H9 (cell line): ENCODE results near the gene FAM114A1. TPM values are rescaled to one million over a fixed set of nuclear protein-coding genes. Genes with fewer than 3 reads are reported as not detected.

Experiments used
- DNase-seq: peaks from one replicate; pipeline ENCODE4 v3.0.0-alpha.2; 2017
- H2AFZ ChIP-seq: one replicate; pipeline ENCODE4 v1.6.1; 2013; ENCODE audit warnings: mild to moderate bottlenecking, low read length, control low read depth, moderate library complexity
- H2AK5ac ChIP-seq: 2 replicates; pipeline ENCODE4 v1.6.1; 2013; ENCODE audit warnings: low read length, control low read depth, mixed read lengths; ENCODE audit not compliant: insufficient read length
- H2BK120ac ChIP-seq: one replicate; pipeline ENCODE4 v1.6.1; 2013; ENCODE audit warnings: low read depth, mild to moderate bottlenecking, low read length, control low read depth, inconsistent platforms; ENCODE audit not compliant: poor library complexity, severe bottlenecking
- H2BK12ac ChIP-seq: 2 replicates; pipeline ENCODE4 v1.6.1; 2013; ENCODE audit warnings: low read length, control low read depth, mixed read lengths, low read depth; ENCODE audit not compliant: insufficient read length
- H2BK15ac ChIP-seq: 2 replicates; pipeline ENCODE4 v1.6.1; 2013; ENCODE audit warnings: low read depth, low read length, control low read depth
- H2BK20ac ChIP-seq: one replicate; pipeline ENCODE4 v1.6.1; 2013; ENCODE audit warnings: low read depth, mild to moderate bottlenecking, low read length, control low read depth, inconsistent platforms; ENCODE audit not compliant: poor library complexity, severe bottlenecking
- H2BK5ac ChIP-seq: 2 replicates; pipeline ENCODE4 v1.6.1; 2013; ENCODE audit warnings: low read length, control low read depth, mixed read lengths; ENCODE audit not compliant: insufficient read length
- H3K14ac ChIP-seq: 2 replicates; pipeline ENCODE4 v1.6.1; 2013; ENCODE audit warnings: low read length, control low read depth; ENCODE audit not compliant: insufficient read depth
- H3K18ac ChIP-seq: 2 replicates; pipeline ENCODE4 v1.6.1; 2013; ENCODE audit warnings: low read depth, mild to moderate bottlenecking, mixed read lengths, low read length, control low read depth; ENCODE audit not compliant: insufficient read length
- H3K23ac ChIP-seq: 2 replicates; pipeline ENCODE4 v1.6.1; 2013; ENCODE audit warnings: low read length, control low read depth, mixed read lengths, low read depth; ENCODE audit not compliant: insufficient read length
- H3K23me2 ChIP-seq: 2 replicates; pipeline ENCODE4 v1.6.1; 2013; ENCODE audit warnings: low read depth, mild to moderate bottlenecking, mixed read lengths, low read length, control low read depth; ENCODE audit not compliant: insufficient read length, poor library complexity, severe bottlenecking
- H3K27ac ChIP-seq: 2 replicates; pipeline ENCODE4 v1.5.1; 2013; ENCODE audit warnings: low read length, control low read depth, mixed read lengths, low read depth; ENCODE audit not compliant: insufficient read length
- H3K27me3 ChIP-seq: 2 replicates; pipeline ENCODE4 v1.6.1; 2013; ENCODE audit warnings: low read length, control low read depth, inconsistent platforms; ENCODE audit not compliant: insufficient read depth
- H3K4ac ChIP-seq: 2 replicates; pipeline ENCODE4 v1.6.1; 2013; ENCODE audit warnings: low read depth, mild to moderate bottlenecking, control low read depth, inconsistent platforms, low read length, moderate library complexity
- H3K4me1 ChIP-seq: 2 replicates; pipeline ENCODE4 v1.6.1; 2013; ENCODE audit warnings: low read length, control low read depth, inconsistent platforms; ENCODE audit not compliant: insufficient read depth
- H3K4me2 ChIP-seq: 2 replicates; pipeline ENCODE4 v1.6.1; 2013; ENCODE audit warnings: low read length, control low read depth, mixed read lengths; ENCODE audit not compliant: insufficient read length, insufficient read depth
- H3K56ac ChIP-seq: 2 replicates; pipeline ENCODE4 v1.6.1; 2013; ENCODE audit warnings: low read depth, mild to moderate bottlenecking, mixed read lengths, low read length, control low read depth; ENCODE audit not compliant: insufficient read length
- H3K79me1 ChIP-seq: 2 replicates; pipeline ENCODE4 v1.6.1; 2013; ENCODE audit warnings: low read depth, mild to moderate bottlenecking, moderate library complexity, low read length, control low read depth, inconsistent platforms; ENCODE audit not compliant: insufficient read depth, poor library complexity, severe bottlenecking
- H3K79me2 ChIP-seq: 2 replicates; pipeline ENCODE4 v1.6.1; 2013; ENCODE audit warnings: low read length, control low read depth, inconsistent platforms; ENCODE audit not compliant: insufficient read depth
- H3K9ac ChIP-seq: 2 replicates; pipeline ENCODE4 v1.6.1; 2013; ENCODE audit warnings: low read length, control low read depth, mixed read lengths; ENCODE audit not compliant: insufficient read length; ENCODE audit errors: extremely low read depth
- H3K9me3 ChIP-seq: one replicate; pipeline ENCODE4 v1.6.1; 2013; ENCODE audit warnings: low read depth, low read length, inconsistent platforms; ENCODE audit not compliant: control insufficient read depth
- H3T11ph ChIP-seq: one replicate; pipeline ENCODE4 v1.6.1; 2013; ENCODE audit warnings: mild to moderate bottlenecking, low read length, control low read depth, inconsistent platforms
- H4K20me1 ChIP-seq: one replicate; pipeline ENCODE4 v1.6.1; 2013; ENCODE audit not compliant: control insufficient read depth, insufficient read length, insufficient read depth
- H4K5ac ChIP-seq: 2 replicates; pipeline ENCODE4 v1.6.1; 2013; ENCODE audit warnings: low read depth, mild to moderate bottlenecking, mixed read lengths, low read length, control low read depth; ENCODE audit not compliant: insufficient read length
- H4K8ac ChIP-seq: replicated peaks from 2 replicates; pipeline ENCODE4 v1.6.1; 2013; ENCODE audit warnings: low read length, control low read depth, mixed read lengths, low read depth; ENCODE audit not compliant: insufficient read length
- H4K91ac ChIP-seq: 2 replicates; pipeline ENCODE4 v1.6.1; 2013; ENCODE audit warnings: low read depth, mild to moderate bottlenecking, moderate library complexity, mixed read lengths, low read length, control low read depth; ENCODE audit not compliant: insufficient read length
- H3K27ac Mint-ChIP-seq, 3 experiments: 2 replicates in 2 of 3; 3 replicates in 1 of 3; pipeline ENCODE4 v1.8.0; 2020 to 2021; ENCODE audit warnings: mixed read lengths in 3 of 3, mild to moderate bottlenecking in 1 of 3, moderate library complexity in 1 of 3
- H3K27me3 Mint-ChIP-seq: 2 replicates; pipeline ENCODE4 v1.8.0; 2021; ENCODE audit warnings: low read depth, mild to moderate bottlenecking, moderate library complexity, mixed read lengths
- H3K36me3 Mint-ChIP-seq, 3 experiments: 2 replicates in 2 of 3; 3 replicates in 1 of 3; pipeline ENCODE4 v1.8.0; 2020 to 2021; ENCODE audit warnings: low read depth in 3 of 3, mixed read lengths in 3 of 3; ENCODE audit not compliant: insufficient read depth in 1 of 3
- H3K4me1 Mint-ChIP-seq, 2 experiments: 2 replicates each; pipeline ENCODE4 v1.8.0; 2020; ENCODE audit warnings: mixed read lengths in 2 of 2
- H3K4me3 Mint-ChIP-seq, 2 experiments: 2 replicates in 1 of 2; 3 replicates in 1 of 2; pipeline ENCODE4 v1.8.0; 2020 to 2021; ENCODE audit warnings: mild to moderate bottlenecking in 2 of 2, mixed read lengths in 2 of 2, moderate library complexity in 1 of 2
- H3K9me3 Mint-ChIP-seq, 2 experiments: 2 replicates in 1 of 2; 3 replicates in 1 of 2; pipeline ENCODE4 v1.8.0; 2020; ENCODE audit warnings: mild to moderate bottlenecking in 2 of 2, mixed read lengths in 2 of 2, moderate library complexity in 1 of 2
- WGBS: extraction: QIAGEN DNeasy Blood & Tissue Kit; methylation state at CpG from one replicate; pipeline ENCODE4 v1.1.7; 2013; ENCODE audit warnings: missing lambda C conversion rate, low lambda C conversion rate, mixed read lengths; ENCODE audit not compliant: insufficient read length; ENCODE audit errors: extremely low coverage; 5-methylcytosine and 5-hydroxymethylcytosine counted together
- total RNA-seq: library from RNA; stranded (reverse); gene quantifications from 2 replicates; pipeline ENCODE4 v1.2.1, GENCODE V29; 2021
- TF ChIP-seq, protein P1 (sequence below): fragments of 200-600 bp; sonication (generic); conservative IDR thresholded peaks from 3 replicates; pipeline ENCODE4 v1.8.0; 2021; ENCODE audit warnings: antibody characterized with exemption, mild to moderate bottlenecking

FAM114A1 gene
- total RNA-seq, 1 experiment from 2014 or later = 9.9 TPM

DNA sequence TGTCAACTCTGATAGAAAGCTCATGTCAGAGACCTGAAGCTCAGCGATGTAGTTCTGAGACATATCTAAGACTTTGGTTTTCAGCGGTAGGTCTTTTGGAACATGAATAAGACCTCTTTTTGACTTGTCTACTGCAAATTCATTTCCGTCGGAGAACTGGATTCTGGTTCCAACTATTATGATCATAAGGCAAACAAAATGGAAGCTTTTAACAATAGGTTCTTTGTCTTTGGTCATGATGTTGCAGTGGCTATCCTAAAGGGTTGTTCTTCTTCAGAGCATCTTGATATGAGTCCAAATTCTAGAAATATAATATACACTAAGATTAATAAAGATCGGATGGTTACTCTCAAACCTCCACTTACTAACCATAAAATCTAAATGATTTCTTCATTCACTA is 38.4 kb upstream of the FAM114A1 start:
- no peak overlapping the region for H3K23ac ChIP-seq
- H3K9me3 ChIP-seq = no peaks in the 10 kb centered on the region
- H2BK15ac ChIP-seq = no peak overlapping the region
- no peak overlapping the region for H3K4me3 Mint-ChIP-seq
- H3K4ac ChIP-seq = no peak overlapping the region
- no peak overlapping the region for H3K14ac ChIP-seq
- no CpG with 5 or more reads among the region's 5 CpGs for WGBS
- H3K9ac ChIP-seq = no peak overlapping the region
- no peak overlapping the region for H3K56ac ChIP-seq
- no peak overlapping the region for H4K8ac ChIP-seq
- H4K5ac ChIP-seq = no peak overlapping the region
- no peak overlapping the region for H3K27ac ChIP-seq
- H2BK5ac ChIP-seq = no peak overlapping the region
- H3K36me3 Mint-ChIP-seq = no peaks in the 10 kb centered on the region; a peak in 2 of 7 replicates
- H3K79me1 ChIP-seq = no peaks in the 10 kb centered on the region
- no peaks in the 10 kb centered on the region for H3K27me3 Mint-ChIP-seq
- H3K4me1 Mint-ChIP-seq = no peaks in the 10 kb centered on the region
- no peak overlapping the region for H3K27ac Mint-ChIP-seq
- no peak overlapping the region for H4K91ac ChIP-seq
- H3T11ph ChIP-seq = no peak overlapping the region
- no peaks in the 10 kb centered on the region for H3K27me3 ChIP-seq
- TF ChIP-seq, protein P1, sequence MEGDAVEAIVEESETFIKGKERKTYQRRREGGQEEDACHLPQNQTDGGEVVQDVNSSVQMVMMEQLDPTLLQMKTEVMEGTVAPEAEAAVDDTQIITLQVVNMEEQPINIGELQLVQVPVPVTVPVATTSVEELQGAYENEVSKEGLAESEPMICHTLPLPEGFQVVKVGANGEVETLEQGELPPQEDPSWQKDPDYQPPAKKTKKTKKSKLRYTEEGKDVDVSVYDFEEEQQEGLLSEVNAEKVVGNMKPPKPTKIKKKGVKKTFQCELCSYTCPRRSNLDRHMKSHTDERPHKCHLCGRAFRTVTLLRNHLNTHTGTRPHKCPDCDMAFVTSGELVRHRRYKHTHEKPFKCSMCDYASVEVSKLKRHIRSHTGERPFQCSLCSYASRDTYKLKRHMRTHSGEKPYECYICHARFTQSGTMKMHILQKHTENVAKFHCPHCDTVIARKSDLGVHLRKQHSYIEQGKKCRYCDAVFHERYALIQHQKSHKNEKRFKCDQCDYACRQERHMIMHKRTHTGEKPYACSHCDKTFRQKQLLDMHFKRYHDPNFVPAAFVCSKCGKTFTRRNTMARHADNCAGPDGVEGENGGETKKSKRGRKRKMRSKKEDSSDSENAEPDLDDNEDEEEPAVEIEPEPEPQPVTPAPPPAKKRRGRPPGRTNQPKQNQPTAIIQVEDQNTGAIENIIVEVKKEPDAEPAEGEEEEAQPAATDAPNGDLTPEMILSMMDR = no peak
- no peak overlapping the region for H3K18ac ChIP-seq
- no peaks in the 10 kb centered on the region for H3K4me1 ChIP-seq
- H2BK12ac ChIP-seq = no peak overlapping the region
- no peak overlapping the region for H2AK5ac ChIP-seq
- H3K9me3 Mint-ChIP-seq = no peaks in the 10 kb centered on the region; a peak in 2 of 5 replicates
- H3K23me2 ChIP-seq = no peaks in the 10 kb centered on the region
- no peaks in the 10 kb centered on the region for H4K20me1 ChIP-seq
- no peak for DNase-seq
- no peak overlapping the region for H2BK20ac ChIP-seq
- no peaks in the 10 kb centered on the region for H3K79me2 ChIP-seq
- no peak overlapping the region for H2AFZ ChIP-seq
- H2BK120ac ChIP-seq = no peak overlapping the region
- no peak overlapping the region for H3K4me2 ChIP-seq
